ENCODE measurements around the gene TGM1. TPM values are rescaled to one million over a fixed set of nuclear protein-coding genes. Genes with fewer than 3 reads are reported as not detected.

The TGM1 gene
- total and polyA plus RNA-seq, 10 of the 15 experiments (the other 5 are each of a cell fraction or from before 2014, with no cell fraction given) = 0.05 to 5.9 (median 1.8) TPM

DNA sequence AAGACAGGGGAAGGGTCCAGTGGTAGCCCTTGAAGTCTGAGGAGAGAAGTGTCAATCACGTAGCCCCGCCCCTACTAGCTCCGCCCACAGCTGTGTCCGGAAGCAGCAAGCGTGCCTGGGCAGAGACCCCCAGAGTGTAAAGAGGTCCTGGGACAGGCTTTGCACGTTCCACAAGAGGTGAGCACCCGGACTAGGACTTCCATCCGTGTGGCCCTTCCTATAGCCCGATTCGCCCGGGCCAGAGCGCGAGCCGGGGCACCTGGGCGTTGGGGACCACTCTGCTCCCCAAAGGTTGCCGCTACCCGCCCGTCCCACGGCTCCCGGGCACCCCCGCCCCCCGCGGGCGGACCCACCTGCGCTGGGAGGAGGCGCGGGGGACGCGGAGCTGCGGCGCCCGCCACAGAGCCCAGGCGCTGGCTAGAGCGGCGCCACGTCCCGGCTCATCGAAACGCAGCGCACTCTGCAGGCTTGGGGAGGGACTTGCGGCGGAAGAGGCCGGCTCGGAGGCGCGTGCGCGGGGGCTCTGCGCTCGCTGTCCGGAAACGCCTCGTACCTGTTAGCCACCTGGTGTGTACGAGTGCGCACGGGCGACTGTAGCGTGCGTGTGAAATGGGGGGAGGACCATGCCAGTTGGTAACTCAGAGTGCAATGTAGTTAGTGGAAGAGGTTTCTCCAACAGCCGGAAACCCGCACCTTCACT, 8.3 kb upstream of the TGM1 start, which contains the start of gene RABGGTA (continued):
- TF ChIP-seq NFXL1 (IDR thresholded peaks at IDR 0.05; ENCODE audit: borderline replicate concordance) = no peak
- TF ChIP-seq LARP7 (IDR thresholded peaks at IDR 0.05) = peak; percentile 99
- TF ChIP-seq HCFC1 (IDR thresholded peaks at IDR 0.05; ENCODE audit: low read length) = peak; percentile 70
- peak; percentile 78 for TF ChIP-seq BACH1 (IDR thresholded peaks at IDR 0.05; ENCODE audit: borderline replicate concordance)
- TF ChIP-seq, protein P1, sequence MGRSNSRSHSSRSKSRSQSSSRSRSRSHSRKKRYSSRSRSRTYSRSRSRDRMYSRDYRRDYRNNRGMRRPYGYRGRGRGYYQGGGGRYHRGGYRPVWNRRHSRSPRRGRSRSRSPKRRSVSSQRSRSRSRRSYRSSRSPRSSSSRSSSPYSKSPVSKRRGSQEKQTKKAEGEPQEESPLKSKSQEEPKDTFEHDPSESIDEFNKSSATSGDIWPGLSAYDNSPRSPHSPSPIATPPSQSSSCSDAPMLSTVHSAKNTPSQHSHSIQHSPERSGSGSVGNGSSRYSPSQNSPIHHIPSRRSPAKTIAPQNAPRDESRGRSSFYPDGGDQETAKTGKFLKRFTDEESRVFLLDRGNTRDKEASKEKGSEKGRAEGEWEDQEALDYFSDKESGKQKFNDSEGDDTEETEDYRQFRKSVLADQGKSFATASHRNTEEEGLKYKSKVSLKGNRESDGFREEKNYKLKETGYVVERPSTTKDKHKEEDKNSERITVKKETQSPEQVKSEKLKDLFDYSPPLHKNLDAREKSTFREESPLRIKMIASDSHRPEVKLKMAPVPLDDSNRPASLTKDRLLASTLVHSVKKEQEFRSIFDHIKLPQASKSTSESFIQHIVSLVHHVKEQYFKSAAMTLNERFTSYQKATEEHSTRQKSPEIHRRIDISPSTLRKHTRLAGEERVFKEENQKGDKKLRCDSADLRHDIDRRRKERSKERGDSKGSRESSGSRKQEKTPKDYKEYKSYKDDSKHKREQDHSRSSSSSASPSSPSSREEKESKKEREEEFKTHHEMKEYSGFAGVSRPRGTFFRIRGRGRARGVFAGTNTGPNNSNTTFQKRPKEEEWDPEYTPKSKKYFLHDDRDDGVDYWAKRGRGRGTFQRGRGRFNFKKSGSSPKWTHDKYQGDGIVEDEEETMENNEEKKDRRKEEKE (IDR thresholded peaks at IDR 0.05) = 0 out of 2 replicates have a peak, but pooled peaks have one; percentile 28
- peak; percentile 93 for TF ChIP-seq NBN (IDR thresholded peaks at IDR 0.05)
- TF ChIP-seq WRNIP1 (IDR thresholded peaks at IDR 0.05; ENCODE audit: borderline replicate concordance, low read depth, low read length) = peak; percentile 90; the same call in 1 of the 2 replicates
- TF ChIP-seq SMAD5 (IDR thresholded peaks at IDR 0.05; ENCODE audit: low read depth) = peak; percentile 69; the same call in 1 of the 2 replicates
- no peak for TF ChIP-seq TARDBP (IDR thresholded peaks at IDR 0.05; ENCODE audit: borderline replicate concordance)
- peak; percentile 98 for TF ChIP-seq GATAD2B (conservative IDR thresholded peaks at IDR 0.05; ENCODE audit: low read depth)
- no peak for TF ChIP-seq TBL1XR1 (IDR thresholded peaks at IDR 0.05; ENCODE audit: low read depth, low read length)
- TF ChIP-seq RELA (IDR thresholded peaks at IDR 0.05; ENCODE audit: borderline replicate concordance, partially characterized antibody) = peak; percentile 77
- peak; percentile 92 for TF ChIP-seq RCOR1 (conservative IDR thresholded peaks at IDR 0.05; ENCODE audit: low read depth, low read length)
- no peak for TF ChIP-seq E2F8 (IDR thresholded peaks at IDR 0.05; ENCODE audit: low read depth, partially characterized antibody)
- TF ChIP-seq, protein P2, sequence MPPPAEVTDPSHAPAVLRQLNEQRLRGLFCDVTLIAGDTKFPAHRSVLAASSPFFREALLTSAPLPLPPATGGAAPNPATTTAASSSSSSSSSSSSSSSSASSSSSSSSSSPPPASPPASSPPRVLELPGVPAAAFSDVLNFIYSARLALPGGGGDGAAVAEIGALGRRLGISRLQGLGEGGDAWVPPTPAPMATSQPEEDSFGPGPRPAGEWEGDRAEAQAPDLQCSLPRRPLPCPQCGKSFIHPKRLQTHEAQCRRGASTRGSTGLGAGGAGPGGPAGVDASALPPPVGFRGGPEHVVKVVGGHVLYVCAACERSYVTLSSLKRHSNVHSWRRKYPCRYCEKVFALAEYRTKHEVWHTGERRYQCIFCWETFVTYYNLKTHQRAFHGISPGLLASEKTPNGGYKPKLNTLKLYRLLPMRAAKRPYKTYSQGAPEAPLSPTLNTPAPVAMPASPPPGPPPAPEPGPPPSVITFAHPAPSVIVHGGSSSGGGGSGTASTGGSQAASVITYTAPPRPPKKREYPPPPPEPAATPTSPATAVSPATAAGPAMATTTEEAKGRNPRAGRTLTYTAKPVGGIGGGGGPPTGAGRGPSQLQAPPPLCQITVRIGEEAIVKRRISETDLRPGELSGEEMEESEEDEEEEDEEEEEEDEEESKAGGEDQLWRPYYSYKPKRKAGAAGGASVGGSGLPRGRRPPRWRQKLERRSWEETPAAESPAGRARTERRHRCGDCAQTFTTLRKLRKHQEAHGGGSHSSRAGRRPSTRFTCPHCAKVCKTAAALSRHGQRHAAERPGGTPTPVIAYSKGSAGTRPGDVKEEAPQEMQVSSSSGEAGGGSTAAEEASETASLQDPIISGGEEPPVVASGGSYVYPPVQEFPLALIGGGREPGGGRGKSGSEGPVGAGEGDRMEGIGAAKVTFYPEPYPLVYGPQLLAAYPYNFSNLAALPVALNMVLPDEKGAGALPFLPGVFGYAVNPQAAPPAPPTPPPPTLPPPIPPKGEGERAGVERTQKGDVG (CRISPR knock-in tag; IDR thresholded peaks at IDR 0.05) = no peak
- TF ChIP-seq CBX3 (IDR thresholded peaks at IDR 0.05; ENCODE audit: borderline replicate concordance, low read depth) = no peak
- TF ChIP-seq CTCF (IDR thresholded peaks at IDR 0.05 in 2 of 3, conservative IDR thresholded peaks at IDR 0.05 in 1 of 3; ENCODE audit: control insufficient read depth in 2 of 3, extremely low read depth in 1 of 3, insufficient read depth in 1 of 3, low read depth in 3 of 3, low read length in 3 of 3) = peak; percentile 84 to 93 (median 86); a peak in 5 of 6 replicates
- peak; percentile 97; the same call in 1 of the 2 replicates for TF ChIP-seq ZNF207 (IDR thresholded peaks at IDR 0.05; ENCODE audit: borderline replicate concordance)
- TF ChIP-seq CREB1 (IDR thresholded peaks at IDR 0.05; ENCODE audit: low read depth) = peak; percentile 61; the same call in 1 of the 2 replicates
- 0 out of 2 replicates have a peak, but pooled peaks have one; percentile 30 for TF ChIP-seq JUND (IDR thresholded peaks at IDR 0.05; ENCODE audit: low read depth, low read length)
